ENCODE results near the gene SLC5A10.

SLC5A10 gene

GRCh38 chr17:18937981-18938691 is 13.8 kb upstream of the SLC5A10 start:
- H3K27ac ChIP-seq (ENCODE audit: low read length): no peak overlapping the region
- H3K79me2 ChIP-seq (ENCODE audit: insufficient read depth, low read length): no peaks in the 10 kb centered on the region
- H3K9me3 ChIP-seq (ENCODE audit: insufficient read depth, low read length, severe bottlenecking): no peaks in the 10 kb centered on the region
- DNase-seq (no peak), ATAC-seq (ENCODE audit: insufficient read depth, low read depth) (no peak)
- no peaks in the 10 kb centered on the region for H3K27me3 ChIP-seq (ENCODE audit: insufficient read depth, low read length, poor library complexity)
- no peak for TF ChIP-seq EZH2 (IDR thresholded peaks at IDR 0.05; ENCODE audit: borderline replicate concordance, low read depth, low read length, severe bottlenecking)
- H2AFZ ChIP-seq (ENCODE audit: low read depth, low read length): no peak overlapping the region
- H3K4me2 ChIP-seq (ENCODE audit: insufficient read depth, low read length): no peak overlapping the region
- H3K9ac ChIP-seq (ENCODE audit: low read depth, low read length): no peak overlapping the region
- no peaks in the 10 kb centered on the region for H3K4me1 ChIP-seq (ENCODE audit: insufficient read depth, low read length)
- no peaks in the 10 kb centered on the region for H3K36me3 ChIP-seq (ENCODE audit: insufficient read depth, low read length)
- H4K20me1 ChIP-seq (ENCODE audit: insufficient read depth, low read length): no peaks in the 10 kb centered on the region; the same call in 1 of the 2 replicates
- no peak overlapping the region for H3K4me3 ChIP-seq (ENCODE audit: low read depth in 1 of 2, low read length in 2 of 2)

DNA sequence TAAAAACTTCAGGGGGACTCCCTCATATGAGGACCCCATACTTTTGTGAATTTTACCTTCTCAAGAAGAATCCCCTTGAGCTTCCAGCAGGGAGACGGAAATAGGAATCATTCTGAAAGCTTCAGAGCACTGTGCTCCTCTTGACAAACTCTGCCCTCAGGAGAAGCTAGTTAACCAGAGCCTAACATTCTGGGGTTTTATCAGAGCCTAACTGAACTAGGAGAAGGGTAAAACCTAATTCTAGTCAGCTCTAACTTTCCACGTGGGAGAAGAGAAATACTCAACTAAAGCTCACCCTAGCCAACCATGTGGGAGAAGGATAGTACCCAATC is 13.3 kb upstream of the SLC5A10 start:
- Histone ChIP-seq H3K9ac (ENCODE audit: low read depth, low read length) (no peak overlapping the region), H3K4me3 (ENCODE audit: low read depth in 1 of 2, low read length in 2 of 2) (no peak overlapping the region), H3K4me1 (ENCODE audit: insufficient read depth, low read length) (no peaks in the 10 kb centered on the region), H3K27me3 (ENCODE audit: insufficient read depth, low read length, poor library complexity) (no peaks in the 10 kb centered on the region), H2AFZ (ENCODE audit: low read depth, low read length) (no peak overlapping the region), H3K4me2 (ENCODE audit: insufficient read depth, low read length) (no peak overlapping the region), H3K27ac (ENCODE audit: low read length) (no peak overlapping the region), H3K79me2 (ENCODE audit: insufficient read depth, low read length) (no peaks in the 10 kb centered on the region), H3K36me3 (ENCODE audit: insufficient read depth, low read length) (no peaks in the 10 kb centered on the region), H4K20me1 (ENCODE audit: insufficient read depth, low read length) (no peaks in the 10 kb centered on the region), H3K9me3 (ENCODE audit: insufficient read depth, low read length, severe bottlenecking) (no peaks in the 10 kb centered on the region)
- DNase-seq (no peak), ATAC-seq (ENCODE audit: insufficient read depth, low read depth) (no peak)
- TF ChIP-seq CTCF (IDR thresholded peaks at IDR 0.05; ENCODE audit: borderline replicate concordance, extremely low read depth, low read length, poor library complexity, severe bottlenecking) (no peak), EZH2 (IDR thresholded peaks at IDR 0.05; ENCODE audit: borderline replicate concordance, low read depth, low read length, severe bottlenecking) (no peak)

DNA sequence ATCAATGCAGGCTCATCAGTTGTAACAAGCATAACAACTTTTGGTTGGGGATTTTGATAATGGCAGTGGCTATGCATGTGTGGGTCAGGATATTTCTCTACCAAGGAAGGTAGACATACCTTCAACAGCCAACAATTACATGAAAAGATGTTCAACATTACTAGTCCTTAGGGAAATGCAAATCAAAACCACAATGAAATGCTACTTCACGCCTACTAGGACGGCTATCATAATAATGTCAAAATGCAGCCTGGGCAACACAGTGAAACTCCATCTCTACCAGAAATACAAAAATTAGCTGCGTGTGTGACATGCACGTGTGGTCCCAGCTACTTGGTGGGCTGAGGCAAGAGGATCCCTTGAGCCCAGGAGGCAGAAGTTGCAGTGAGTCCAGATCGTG is 7.3 kb upstream of the SLC5A10 start:
- TF ChIP-seq CTCF (IDR thresholded peaks at IDR 0.05; ENCODE audit: borderline replicate concordance, extremely low read depth, low read length, poor library complexity, severe bottlenecking): no peak
- peaks cover 17% of the 10 kb centered on the region for H3K27me3 ChIP-seq (ENCODE audit: insufficient read depth, low read length, poor library complexity)
- no peak for DNase-seq
- no peak overlapping the region for H3K9ac ChIP-seq (ENCODE audit: low read depth, low read length)
- H3K4me3 ChIP-seq (ENCODE audit: low read depth in 1 of 2, low read length in 2 of 2): no peak overlapping the region
- H2AFZ ChIP-seq (ENCODE audit: low read depth, low read length): no peak overlapping the region
- no peaks in the 10 kb centered on the region for H4K20me1 ChIP-seq (ENCODE audit: insufficient read depth, low read length)
- H3K36me3 ChIP-seq (ENCODE audit: insufficient read depth, low read length): no peaks in the 10 kb centered on the region
- ATAC-seq (ENCODE audit: insufficient read depth, low read depth): no peak
- no peaks in the 10 kb centered on the region for H3K9me3 ChIP-seq (ENCODE audit: insufficient read depth, low read length, severe bottlenecking)
- no peaks in the 10 kb centered on the region for H3K4me1 ChIP-seq (ENCODE audit: insufficient read depth, low read length)
- H3K4me2 ChIP-seq (ENCODE audit: insufficient read depth, low read length): no peak overlapping the region
- no peak overlapping the region for H3K27ac ChIP-seq (ENCODE audit: low read length)
- no peaks in the 10 kb centered on the region for H3K79me2 ChIP-seq (ENCODE audit: insufficient read depth, low read length)

DNA sequence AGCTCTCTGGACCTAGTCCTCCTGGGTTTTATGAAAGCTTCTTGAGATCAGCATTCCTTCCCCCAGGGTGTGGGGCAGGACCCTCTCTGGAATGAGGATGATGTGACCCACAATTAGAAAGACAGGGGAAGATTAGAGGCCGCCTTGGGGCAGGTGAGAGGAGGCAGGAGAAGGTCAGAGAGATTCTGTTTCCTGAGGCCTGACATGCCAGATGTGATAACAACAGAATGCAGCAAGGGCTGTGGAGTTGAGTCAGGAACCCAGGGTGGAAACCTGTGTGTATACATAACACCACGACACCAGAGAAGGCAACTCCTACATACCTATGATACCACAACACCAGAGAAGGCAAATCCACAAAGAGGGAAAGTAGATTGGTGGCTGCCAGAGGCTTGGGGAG is 5.4 kb upstream of the SLC5A10 start:
- no peaks in the 10 kb centered on the region for H3K9me3 ChIP-seq (ENCODE audit: insufficient read depth, low read length, severe bottlenecking)
- H3K9ac ChIP-seq (ENCODE audit: low read depth, low read length): no peak overlapping the region
- TF ChIP-seq EZH2 (IDR thresholded peaks at IDR 0.05; ENCODE audit: borderline replicate concordance, low read depth, low read length, severe bottlenecking) (no peak), CTCF (IDR thresholded peaks at IDR 0.05; ENCODE audit: borderline replicate concordance, extremely low read depth, low read length, poor library complexity, severe bottlenecking) (no peak)
- no peaks in the 10 kb centered on the region for H4K20me1 ChIP-seq (ENCODE audit: insufficient read depth, low read length)
- H3K4me1 ChIP-seq (ENCODE audit: insufficient read depth, low read length): no peaks in the 10 kb centered on the region
- H3K27ac ChIP-seq (ENCODE audit: low read length): no peak overlapping the region
- no peak overlapping the region for H3K4me2 ChIP-seq (ENCODE audit: insufficient read depth, low read length)
- no peaks in the 10 kb centered on the region for H3K79me2 ChIP-seq (ENCODE audit: insufficient read depth, low read length)
- DNase-seq (no peak), ATAC-seq (ENCODE audit: insufficient read depth, low read depth) (no peak)
- no peak overlapping the region for H2AFZ ChIP-seq (ENCODE audit: low read depth, low read length)
- H3K27me3 ChIP-seq (ENCODE audit: insufficient read depth, low read length, poor library complexity): peaks cover 20% of the 10 kb centered on the region
- H3K4me3 ChIP-seq (ENCODE audit: low read depth in 1 of 2, low read length in 2 of 2): no peak overlapping the region
- no peaks in the 10 kb centered on the region for H3K36me3 ChIP-seq (ENCODE audit: insufficient read depth, low read length)

All from DND-41 (cell line).